SK-N-SH treated with all-trans-retinoic acid at 6 μM for 48 hours (cell line): ENCODE results near the gene C3orf85.

ENCODE experiments used
- BACH2 ChIP-seq: fragments of 250-450 bp; sonication (Bioruptor Pico); IDR thresholded peaks from 2 replicates; pipeline ENCODE4 v1.9.0; 2021; ENCODE audit warnings: mild to moderate bottlenecking, borderline replicate concordance
- CREB5 ChIP-seq: fragments of 250-450 bp; sonication (Bioruptor Pico); IDR thresholded peaks from 2 replicates; pipeline ENCODE4 v1.5.1; 2020; ENCODE audit warnings: low read depth, mild to moderate bottlenecking, moderate library complexity
- CSDC2 ChIP-seq: fragments of 250-450 bp; sonication (Bioruptor Pico); IDR thresholded peaks from 2 replicates; pipeline ENCODE4 v1.5.0; 2020; ENCODE audit warnings: mild to moderate bottlenecking, moderate library complexity
- OSR1 ChIP-seq: fragments of 250-450 bp; sonication (Bioruptor Pico); IDR thresholded peaks from 2 replicates; pipeline ENCODE4 v1.8.0; 2022; ENCODE audit warnings: moderate library complexity, mild to moderate bottlenecking, inconsistent platforms
- PATZ1 ChIP-seq: fragments of 250-450 bp; sonication (Bioruptor Pico); IDR thresholded peaks from 2 replicates; pipeline ENCODE4 v1.8.0; 2020; ENCODE audit warnings: mild to moderate bottlenecking, moderate library complexity, borderline replicate concordance
- PPARA ChIP-seq: fragments of 250-450 bp; sonication (Bioruptor Pico); IDR thresholded peaks from 2 replicates; pipeline ENCODE4 v1.5.0; 2020; ENCODE audit warnings: mild to moderate bottlenecking, borderline replicate concordance
- RARB ChIP-seq: fragments of 250-450 bp; sonication (Bioruptor Pico); IDR thresholded peaks from 2 replicates; pipeline ENCODE4 v1.8.0; 2021; ENCODE audit warnings: mild to moderate bottlenecking, moderate library complexity
- TOX ChIP-seq: fragments of 250-450 bp; sonication (Bioruptor Pico); IDR thresholded peaks from 2 replicates; pipeline ENCODE4 v1.8.0; 2021; ENCODE audit warnings: mild to moderate bottlenecking, moderate library complexity, borderline replicate concordance
- TSHZ2 ChIP-seq: fragments of 250-450 bp; sonication (Bioruptor Pico); IDR thresholded peaks from 2 replicates; pipeline ENCODE4 v1.5.0; 2020; ENCODE audit warnings: mild to moderate bottlenecking, moderate library complexity
- ZC3H10 ChIP-seq: fragments of 250-450 bp; sonication (Bioruptor Pico); IDR thresholded peaks from 2 replicates; pipeline ENCODE4 v1.5.1; 2021; ENCODE audit warnings: mild to moderate bottlenecking, moderate library complexity
- ZFP30 ChIP-seq: fragments of 450-650 bp; formaldehyde crosslinking; IDR thresholded peaks from 2 replicates; pipeline ENCODE4 v1.5.0; 2022; ENCODE audit warnings: mild to moderate bottlenecking, moderate library complexity
- ZNF8 ChIP-seq: fragments of 450-650 bp; formaldehyde crosslinking; IDR thresholded peaks from 2 replicates; pipeline ENCODE4 v1.5.0; 2020; ENCODE audit warnings: mild to moderate bottlenecking, moderate library complexity

GRCh38 chr3:109127553-109127952 is 9.0 kb upstream of the C3orf85 start:
- TF ChIP-seq OSR1 (CRISPR knock-in tag) (no peak), TOX (CRISPR knock-in tag) (no peak), PPARA (CRISPR knock-in tag) (no peak), ZNF8 (CRISPR knock-in tag) (no peak), ZFP30 (CRISPR knock-in tag) (no peak), BACH2 (CRISPR knock-in tag) (no peak), CREB5 (CRISPR knock-in tag) (no peak), ZC3H10 (CRISPR knock-in tag) (no peak), PATZ1 (CRISPR knock-in tag) (no peak), RARB (CRISPR knock-in tag) (no peak), CSDC2 (no peak), TSHZ2 (no peak)
